GM18909 (cell line): ENCODE data around the gene PLEKHH2.
"Not testable (repeated sequence)": the region's sequence is repeated elsewhere in the genome, so short reads cannot be mapped to it uniquely, and the experiment has no call there.

Experiments
- ATAC-seq: cut with Tn5 transposase; IDR thresholded peaks from one replicate; pipeline ENCODE4 v1.9.1; 2021; ENCODE audit warnings: mild to moderate bottlenecking; ENCODE audit not compliant: unreplicated experiment, poor library complexity

PLEKHH2 gene

GRCh38 chr2:43636153-43636552 is 907 bp upstream of the PLEKHH2 start:
- not testable (repeated sequence) for ATAC-seq

GRCh38 chr2:43636621-43637020 is 439 bp upstream of the PLEKHH2 start:
- no peak for ATAC-seq

- no peak for ATAC-seq
These were observed 5.3 kb downstream of the PLEKHH2 start for GRCh38 chr2:43642363-43642762.

- ATAC-seq, result no peak
These were observed 6.6 kb downstream of the PLEKHH2 start for GRCh38 chr2:43643680-43644079.

GRCh38 chr2:43648994-43649701 is 12.1 kb downstream of the PLEKHH2 start:
- no peak for ATAC-seq

- no peak for ATAC-seq
These were observed 16.4 kb downstream of the PLEKHH2 start for GRCh38 chr2:43653506-43653905.

- no peak for ATAC-seq
These were observed 20.2 kb downstream of the PLEKHH2 start for GRCh38 chr2:43657241-43657640.

- no peak for ATAC-seq
These were observed 38.7 kb downstream of the PLEKHH2 start for GRCh38 chr2:43675646-43676321.

- ATAC-seq, result no peak
These were observed 39.4 kb downstream of the PLEKHH2 start, which contains the start of gene C1GALT1C1L for GRCh38 chr2:43676322-43677050. C1GALT1C1L (minus strand) TSS chr2:43676429; CDS start chr2:43676322, 107 bp downstream.

GRCh38 chr2:43677783-43678182 is 40.7 kb downstream of the PLEKHH2 start:
- not testable (repeated sequence) for ATAC-seq

GRCh38 chr2:43685357-43685756 is 48.3 kb downstream of the PLEKHH2 start:
- ATAC-seq, result no peak

GRCh38 chr2:43689999-43690398 is 52.9 kb downstream of the PLEKHH2 start:
- no peak for ATAC-seq

GRCh38 chr2:43692428-43692994 is 55.5 kb downstream of the PLEKHH2 start:
- no peak for ATAC-seq

GRCh38 chr2:43698140-43698539 is 61.1 kb downstream of the PLEKHH2 start:
- not testable (repeated sequence) for ATAC-seq

- ATAC-seq, result no peak
These were observed 62.7 kb downstream of the PLEKHH2 start for GRCh38 chr2:43699761-43700160.

GRCh38 chr2:43701111-43701510 is 64.1 kb downstream of the PLEKHH2 start:
- ATAC-seq, result no peak

- no peak for ATAC-seq
These were observed 70.4 kb downstream of the PLEKHH2 start for GRCh38 chr2:43707255-43708015.

GRCh38 chr2:43708178-43708577 is 71.1 kb downstream of the PLEKHH2 start:
- no peak for ATAC-seq

- ATAC-seq, result no peak
These were observed 71.8 kb downstream of the PLEKHH2 start for GRCh38 chr2:43708891-43709290.

GRCh38 chr2:43710866-43711265 is 73.8 kb downstream of the PLEKHH2 start:
- ATAC-seq, result no peak
